ENCODE results near the gene ACVRL1. TPM values are rescaled to one million over a fixed set of nuclear protein-coding genes. Genes with fewer than 3 reads are reported as not detected.
A peak's percentile ranks its signal among the peaks of the same experiment; 100 is the strongest.

The ACVRL1 gene
- total and polyA plus RNA-seq, 4 donors = 76.1 to 186 (median 115) TPM

DNA sequence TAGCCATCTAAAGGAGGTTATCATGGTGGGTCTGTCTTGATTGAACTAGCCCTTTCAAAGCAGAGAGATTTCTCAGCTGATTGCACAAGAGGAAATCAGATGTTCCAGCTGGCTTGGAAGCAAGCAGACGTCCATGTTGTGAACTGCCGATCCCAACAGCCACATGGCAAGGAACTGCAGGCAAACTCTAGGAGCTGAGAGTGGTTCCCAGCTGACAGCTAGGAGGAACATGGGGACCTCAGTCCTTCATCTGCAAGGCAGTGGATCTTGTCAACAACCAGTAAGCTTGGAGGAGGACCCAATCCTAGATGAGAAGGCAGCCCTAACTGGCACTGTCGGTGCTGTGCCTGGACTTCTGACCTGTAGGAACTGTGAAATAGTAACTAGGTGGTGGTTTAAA, 51.9 kb downstream of the ACVRL1 start:
- DNase-seq = peak in 2 of 3 donors; percentile 47 to 75
- H3K4me1 ChIP-seq (ENCODE audit: control insufficient read depth in 5 of 5, insufficient read depth in 5 of 5, low read length in 5 of 5) = peaks cover 10 to 20% (median 16%) of the 10 kb centered on the region in 5 donors
- H3K27ac ChIP-seq (ENCODE audit: low read depth in 1 of 2, low read length in 1 of 2) = no peak overlapping the region
- no peak overlapping the region for H3K4me3 ChIP-seq
- no peaks in the 10 kb centered on the region for H3K9me3 ChIP-seq (ENCODE audit: control insufficient read depth in 4 of 4, insufficient read depth in 3 of 4, low read length in 3 of 4)
- peaks cover 0 to 4% (median 3%) of the 10 kb centered on the region in 4 donors for H3K36me3 ChIP-seq (ENCODE audit: control insufficient read depth in 4 of 4, insufficient read depth in 4 of 4, low read length in 4 of 4)
- H3K27me3 ChIP-seq (ENCODE audit: control insufficient read depth in 3 of 3, insufficient read depth in 3 of 3, low read length in 2 of 3) = no peaks in the 10 kb centered on the region
- ATAC-seq (ENCODE audit: insufficient read depth, low FRiP score) = no peak
- WGBS, 2 donors = 43 to 45% methylated on average over 3 of the region's 3 CpGs
- no peak overlapping the region for H3K9ac ChIP-seq (ENCODE audit: insufficient read depth in 1 of 2, low read length in 2 of 2)
- TF ChIP-seq, protein P1, sequence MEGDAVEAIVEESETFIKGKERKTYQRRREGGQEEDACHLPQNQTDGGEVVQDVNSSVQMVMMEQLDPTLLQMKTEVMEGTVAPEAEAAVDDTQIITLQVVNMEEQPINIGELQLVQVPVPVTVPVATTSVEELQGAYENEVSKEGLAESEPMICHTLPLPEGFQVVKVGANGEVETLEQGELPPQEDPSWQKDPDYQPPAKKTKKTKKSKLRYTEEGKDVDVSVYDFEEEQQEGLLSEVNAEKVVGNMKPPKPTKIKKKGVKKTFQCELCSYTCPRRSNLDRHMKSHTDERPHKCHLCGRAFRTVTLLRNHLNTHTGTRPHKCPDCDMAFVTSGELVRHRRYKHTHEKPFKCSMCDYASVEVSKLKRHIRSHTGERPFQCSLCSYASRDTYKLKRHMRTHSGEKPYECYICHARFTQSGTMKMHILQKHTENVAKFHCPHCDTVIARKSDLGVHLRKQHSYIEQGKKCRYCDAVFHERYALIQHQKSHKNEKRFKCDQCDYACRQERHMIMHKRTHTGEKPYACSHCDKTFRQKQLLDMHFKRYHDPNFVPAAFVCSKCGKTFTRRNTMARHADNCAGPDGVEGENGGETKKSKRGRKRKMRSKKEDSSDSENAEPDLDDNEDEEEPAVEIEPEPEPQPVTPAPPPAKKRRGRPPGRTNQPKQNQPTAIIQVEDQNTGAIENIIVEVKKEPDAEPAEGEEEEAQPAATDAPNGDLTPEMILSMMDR (IDR thresholded peaks at IDR 0.05; ENCODE audit: control extremely low read depth, extremely low read depth) = no peak

DNA sequence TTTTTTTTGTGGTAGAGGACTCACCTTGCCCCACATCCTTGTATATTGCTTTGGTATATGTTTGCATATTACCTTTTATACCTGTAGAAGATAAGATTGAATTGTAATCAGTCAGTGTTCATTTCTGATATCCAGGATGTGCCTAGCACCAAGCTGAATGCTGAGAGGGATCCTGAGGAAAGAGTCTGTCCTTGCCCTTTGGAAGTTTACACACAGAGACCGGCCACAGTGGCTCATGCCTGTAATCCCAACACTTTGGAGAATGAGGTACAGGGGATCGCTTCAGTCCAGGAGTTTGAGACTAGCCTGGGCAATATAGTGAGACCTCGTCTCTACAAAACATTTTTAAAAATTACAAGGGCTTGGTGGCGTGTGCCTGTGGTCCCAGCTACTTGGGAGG, 52.6 kb downstream of the ACVRL1 start:
- Histone ChIP-seq H3K36me3 (ENCODE audit: control insufficient read depth in 4 of 4, insufficient read depth in 4 of 4, low read length in 4 of 4) (peaks cover 0 to 4% (median 3%) of the 10 kb centered on the region in 4 donors), H3K27me3 (ENCODE audit: control insufficient read depth in 3 of 3, insufficient read depth in 3 of 3, low read length in 2 of 3) (no peaks in the 10 kb centered on the region), H3K4me3 (no peak overlapping the region), H3K9ac (ENCODE audit: insufficient read depth in 1 of 2, low read length in 2 of 2) (no peak overlapping the region), H3K4me1 (ENCODE audit: control insufficient read depth in 5 of 5, insufficient read depth in 5 of 5, low read length in 5 of 5) (peaks cover 9 to 13% (median 10%) of the 10 kb centered on the region in 5 donors), H3K9me3 (ENCODE audit: control insufficient read depth in 4 of 4, insufficient read depth in 3 of 4, low read length in 3 of 4) (no peaks in the 10 kb centered on the region), H3K27ac (ENCODE audit: low read depth in 1 of 2, low read length in 1 of 2) (no peak overlapping the region)
- WGBS, 2 donors = 93 to 96% methylated on average over 4 of the region's 4 CpGs
- ATAC-seq (ENCODE audit: insufficient read depth, low FRiP score) (no peak), DNase-seq (no peak)
- TF ChIP-seq, protein P1 (IDR thresholded peaks at IDR 0.05; ENCODE audit: control extremely low read depth, extremely low read depth) = no peak

- Histone ChIP-seq H3K36me3 (ENCODE audit: control insufficient read depth in 4 of 4, insufficient read depth in 4 of 4, low read length in 4 of 4) (peaks cover 0 to 4% (median 3%) of the 10 kb centered on the region in 4 donors), H3K9ac (ENCODE audit: insufficient read depth in 1 of 2, low read length in 2 of 2) (no peak overlapping the region), H3K9me3 (ENCODE audit: control insufficient read depth in 4 of 4, insufficient read depth in 3 of 4, low read length in 3 of 4) (no peaks in the 10 kb centered on the region), H3K4me1 (ENCODE audit: control insufficient read depth in 5 of 5, insufficient read depth in 5 of 5, low read length in 5 of 5) (peaks cover 5 to 10% (median 8%) of the 10 kb centered on the region in 5 donors), H3K27ac (ENCODE audit: low read depth in 1 of 2, low read length in 1 of 2) (no peak overlapping the region), H3K4me3 (no peak overlapping the region), H3K27me3 (ENCODE audit: control insufficient read depth in 3 of 3, insufficient read depth in 3 of 3, low read length in 2 of 3) (no peaks in the 10 kb centered on the region)
- 78 to 97% methylated on average over 1 of the region's 1 CpG for WGBS, 2 donors
- DNase-seq = no peak
- ATAC-seq (ENCODE audit: insufficient read depth, low FRiP score) = no peak
- TF ChIP-seq, protein P1 (IDR thresholded peaks at IDR 0.05; ENCODE audit: control extremely low read depth, extremely low read depth) = no peak
Observed at GRCh38 chr12:51960488-51960887, 53.2 kb downstream of the ACVRL1 start.

- Histone ChIP-seq H3K4me3 (no peak overlapping the region), H3K27me3 (ENCODE audit: control insufficient read depth in 3 of 3, insufficient read depth in 3 of 3, low read length in 2 of 3) (no peaks in the 10 kb centered on the region), H3K4me1 (ENCODE audit: control insufficient read depth in 5 of 5, insufficient read depth in 5 of 5, low read length in 5 of 5) (peaks cover 1 to 10% (median 8%) of the 10 kb centered on the region in 5 donors), H3K27ac (ENCODE audit: low read depth in 1 of 2, low read length in 1 of 2) (peak overlapping the region in 1 of 2 donors; percentile 45), H3K9me3 (ENCODE audit: control insufficient read depth in 4 of 4, insufficient read depth in 3 of 4, low read length in 3 of 4) (no peaks in the 10 kb centered on the region), H3K9ac (ENCODE audit: insufficient read depth in 1 of 2, low read length in 2 of 2) (no peak overlapping the region), H3K36me3 (ENCODE audit: control insufficient read depth in 4 of 4, insufficient read depth in 4 of 4, low read length in 4 of 4) (peaks cover 0 to 4% (median 3%) of the 10 kb centered on the region in 4 donors)
- TF ChIP-seq, protein P1 (IDR thresholded peaks at IDR 0.05; ENCODE audit: control extremely low read depth, extremely low read depth) = no peak
- DNase-seq (no peak), ATAC-seq (ENCODE audit: insufficient read depth, low FRiP score) (no peak)
- WGBS, 2 donors = 88 to 90% methylated on average over 6 of the region's 6 CpGs
Observed at GRCh38 chr12:51960890-51961289, 53.6 kb downstream of the ACVRL1 start.
